Endothelial cell (in vitro differentiated cells): ENCODE results near the gene ZFP36L2. TPM values are rescaled to one million over a fixed set of nuclear protein-coding genes. Genes with fewer than 3 reads are reported as not detected.

Source experiments
- DNase-seq: peaks from one replicate; pipeline ENCODE4 v3.0.0; 2021; ENCODE audit warnings: low spot score
- H3K27ac Mint-ChIP-seq: one replicate; pipeline ENCODE4 v1.8.0; 2021; ENCODE audit warnings: mixed read lengths, inconsistent platforms; ENCODE audit not compliant: unreplicated experiment
- H3K27me3 Mint-ChIP-seq: one replicate; pipeline ENCODE4 v1.8.0; 2021; ENCODE audit warnings: mild to moderate bottlenecking, moderate library complexity, mixed read lengths, inconsistent platforms; ENCODE audit not compliant: unreplicated experiment
- H3K36me3 Mint-ChIP-seq: one replicate; pipeline ENCODE4 v1.8.0; 2021; ENCODE audit warnings: mild to moderate bottlenecking, low read depth, mixed read lengths, inconsistent platforms; ENCODE audit not compliant: unreplicated experiment
- H3K4me1 Mint-ChIP-seq: one replicate; pipeline ENCODE4 v1.8.0; 2021; ENCODE audit warnings: mild to moderate bottlenecking, mixed read lengths, inconsistent platforms; ENCODE audit not compliant: unreplicated experiment
- H3K4me3 Mint-ChIP-seq: one replicate; pipeline ENCODE4 v1.8.0; 2021; ENCODE audit warnings: mild to moderate bottlenecking, mixed read lengths, inconsistent platforms; ENCODE audit not compliant: unreplicated experiment
- H3K9me3 Mint-ChIP-seq: one replicate; pipeline ENCODE4 v1.8.0; 2021; ENCODE audit warnings: mixed read lengths, inconsistent platforms; ENCODE audit not compliant: unreplicated experiment
- total RNA-seq: library from RNA; stranded (reverse); fragmentation: NEBNext Ultra II Directional; extraction: Animal tissue kit (Norgen Biotek cat#: 25700); gene quantifications from one replicate; pipeline ENCODE4 v1.2.1, GENCODE V29; 2021; ENCODE audit not compliant: unreplicated experiment
- TF ChIP-seq, protein P1 (sequence below): fragments of 200-600 bp; sonication (generic); IDR thresholded peaks from one replicate; pipeline ENCODE4 v1.5.0; 2021; ENCODE audit warnings: antibody characterized with exemption; ENCODE audit not compliant: unreplicated experiment

The ZFP36L2 gene
- total RNA-seq, 1 donor from 2014 or later, result 72.1 TPM

GRCh38 chr2:43262951-43263350 is 36.5 kb upstream of the ZFP36L2 start:
- Mint-ChIP-seq H3K36me3 (no peaks in the 10 kb centered on the region), H3K4me3 (no peak overlapping the region), H3K27ac (no peak overlapping the region), H3K4me1 (peaks cover 4% of the 10 kb centered on the region), H3K27me3 (peaks cover 4% of the 10 kb centered on the region), H3K9me3 (no peaks in the 10 kb centered on the region)
- no peak for DNase-seq
- TF ChIP-seq, protein P1, sequence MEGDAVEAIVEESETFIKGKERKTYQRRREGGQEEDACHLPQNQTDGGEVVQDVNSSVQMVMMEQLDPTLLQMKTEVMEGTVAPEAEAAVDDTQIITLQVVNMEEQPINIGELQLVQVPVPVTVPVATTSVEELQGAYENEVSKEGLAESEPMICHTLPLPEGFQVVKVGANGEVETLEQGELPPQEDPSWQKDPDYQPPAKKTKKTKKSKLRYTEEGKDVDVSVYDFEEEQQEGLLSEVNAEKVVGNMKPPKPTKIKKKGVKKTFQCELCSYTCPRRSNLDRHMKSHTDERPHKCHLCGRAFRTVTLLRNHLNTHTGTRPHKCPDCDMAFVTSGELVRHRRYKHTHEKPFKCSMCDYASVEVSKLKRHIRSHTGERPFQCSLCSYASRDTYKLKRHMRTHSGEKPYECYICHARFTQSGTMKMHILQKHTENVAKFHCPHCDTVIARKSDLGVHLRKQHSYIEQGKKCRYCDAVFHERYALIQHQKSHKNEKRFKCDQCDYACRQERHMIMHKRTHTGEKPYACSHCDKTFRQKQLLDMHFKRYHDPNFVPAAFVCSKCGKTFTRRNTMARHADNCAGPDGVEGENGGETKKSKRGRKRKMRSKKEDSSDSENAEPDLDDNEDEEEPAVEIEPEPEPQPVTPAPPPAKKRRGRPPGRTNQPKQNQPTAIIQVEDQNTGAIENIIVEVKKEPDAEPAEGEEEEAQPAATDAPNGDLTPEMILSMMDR, result no peak

DNA sequence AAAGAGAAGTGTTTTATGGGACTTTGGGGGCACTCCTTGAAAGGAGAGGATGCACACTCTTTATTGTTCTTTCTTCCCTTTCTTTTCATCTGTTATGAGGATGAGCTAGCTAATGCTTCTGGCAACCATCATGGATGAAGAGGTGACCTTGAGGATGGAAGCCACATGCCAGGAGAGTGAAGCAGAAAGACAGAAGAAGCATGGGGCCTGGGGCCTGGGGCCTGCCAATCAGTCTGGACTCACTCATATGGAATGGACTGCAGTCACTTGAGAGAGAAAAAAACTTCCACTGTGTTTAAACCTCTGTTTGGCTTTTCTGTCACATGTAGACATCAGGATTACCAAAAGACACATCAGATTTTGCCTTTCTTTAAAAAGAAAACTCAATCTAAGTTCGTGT is 35.8 kb upstream of the ZFP36L2 start:
- Mint-ChIP-seq H3K27ac (no peak overlapping the region), H3K4me3 (no peak overlapping the region), H3K4me1 (no peaks in the 10 kb centered on the region), H3K9me3 (no peaks in the 10 kb centered on the region), H3K27me3 (peaks cover 4% of the 10 kb centered on the region), H3K36me3 (no peaks in the 10 kb centered on the region)
- DNase-seq, result no peak
- TF ChIP-seq, protein P1, result no peak

- no peaks in the 10 kb centered on the region for H3K27me3 Mint-ChIP-seq
- no peaks in the 10 kb centered on the region for H3K9me3 Mint-ChIP-seq
- TF ChIP-seq, protein P1, result no peak
- H3K27ac Mint-ChIP-seq, result no peak overlapping the region
- DNase-seq, result no peak
- H3K4me1 Mint-ChIP-seq, result no peaks in the 10 kb centered on the region
- no peak overlapping the region for H3K4me3 Mint-ChIP-seq
- H3K36me3 Mint-ChIP-seq, result no peaks in the 10 kb centered on the region
Observed at GRCh38 chr2:43259512-43259911, 33.1 kb upstream of the ZFP36L2 start.

DNA sequence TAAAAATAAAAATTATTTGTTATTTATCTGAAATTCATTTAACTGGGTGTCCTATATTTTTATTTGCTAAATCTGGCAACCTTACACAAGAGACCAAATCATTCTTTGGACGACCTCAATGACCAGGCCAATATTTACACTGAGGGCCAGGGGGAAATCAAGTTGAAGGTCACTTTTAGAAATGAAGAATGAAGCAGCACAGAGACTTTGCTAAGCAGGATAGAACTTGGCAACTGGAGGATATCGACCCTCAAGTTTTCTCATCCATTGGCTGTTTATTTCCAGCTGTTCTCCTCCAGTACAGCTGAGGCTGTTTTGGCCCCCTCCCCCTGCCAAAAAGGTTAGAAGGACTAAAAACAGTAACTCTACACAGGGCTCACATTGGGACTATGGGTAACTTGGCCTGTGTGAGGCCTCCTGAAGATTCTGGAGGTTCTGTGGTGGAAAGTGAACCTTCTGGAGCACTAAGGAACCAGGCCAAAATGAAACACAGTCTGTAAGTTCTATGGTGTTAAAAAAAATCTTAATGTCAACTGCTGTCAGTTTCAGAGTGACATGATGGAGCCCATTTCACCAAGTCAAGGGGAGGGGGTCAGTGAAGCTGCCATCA is 32.2 kb upstream of the ZFP36L2 start:
- H3K36me3 Mint-ChIP-seq, result no peaks in the 10 kb centered on the region
- no peaks in the 10 kb centered on the region for H3K27me3 Mint-ChIP-seq
- H3K4me1 Mint-ChIP-seq, result no peaks in the 10 kb centered on the region
- H3K27ac Mint-ChIP-seq, result no peak overlapping the region
- no peaks in the 10 kb centered on the region for H3K9me3 Mint-ChIP-seq
- TF ChIP-seq, protein P1, result no peak
- no peak overlapping the region for H3K4me3 Mint-ChIP-seq
- no peak for DNase-seq

GRCh38 chr2:43255296-43255910 is 29.0 kb upstream of the ZFP36L2 start:
- H3K4me1 Mint-ChIP-seq, result no peaks in the 10 kb centered on the region
- no peak overlapping the region for H3K4me3 Mint-ChIP-seq
- no peaks in the 10 kb centered on the region for H3K9me3 Mint-ChIP-seq
- H3K36me3 Mint-ChIP-seq, result no peaks in the 10 kb centered on the region
- DNase-seq, result no peak
- no peak overlapping the region for H3K27ac Mint-ChIP-seq
- TF ChIP-seq, protein P1, result no peak
- H3K27me3 Mint-ChIP-seq, result no peaks in the 10 kb centered on the region
